GM19043 (cell line): ENCODE measurements around the gene SLC51A.
"Not testable (repeated sequence)": the region's sequence is repeated elsewhere in the genome, so short reads cannot be mapped to it uniquely, and the experiment has no call there.

ENCODE experiments used
- ATAC-seq: cut with Tn5 transposase; IDR thresholded peaks from one replicate; pipeline ENCODE4 v1.9.1; 2021; ENCODE audit warnings: low read depth; ENCODE audit not compliant: unreplicated experiment

SLC51A gene

DNA sequence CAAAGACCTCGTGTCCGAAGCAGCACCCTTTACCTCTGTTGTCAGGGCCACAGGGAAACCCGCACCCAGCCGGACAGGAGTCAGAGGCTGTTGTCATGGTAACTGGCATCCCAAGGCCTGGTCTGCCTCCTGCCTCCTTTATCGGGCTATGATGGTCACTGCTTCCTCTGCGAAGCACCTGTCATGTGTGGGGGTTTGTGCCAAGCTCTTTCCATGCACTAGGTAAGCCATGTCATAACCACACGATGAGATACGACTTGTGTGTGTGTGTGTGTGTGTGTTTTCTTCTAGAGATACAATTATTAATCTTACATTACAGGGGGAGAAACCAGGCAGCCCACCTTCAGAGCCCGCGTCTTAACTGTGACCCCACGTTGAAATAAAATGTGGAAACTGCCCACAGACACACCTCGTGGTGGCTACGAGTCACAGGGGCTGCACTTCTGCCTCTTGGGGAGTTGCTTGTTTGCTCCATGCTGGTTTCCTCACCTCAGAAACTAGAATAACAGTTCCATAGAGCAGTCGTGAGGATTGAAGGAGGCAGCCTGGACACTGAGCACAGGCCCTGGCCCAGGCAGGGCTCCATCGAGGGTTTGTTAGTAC is 23.1 kb upstream of the SLC51A start:
- no peak for ATAC-seq

DNA sequence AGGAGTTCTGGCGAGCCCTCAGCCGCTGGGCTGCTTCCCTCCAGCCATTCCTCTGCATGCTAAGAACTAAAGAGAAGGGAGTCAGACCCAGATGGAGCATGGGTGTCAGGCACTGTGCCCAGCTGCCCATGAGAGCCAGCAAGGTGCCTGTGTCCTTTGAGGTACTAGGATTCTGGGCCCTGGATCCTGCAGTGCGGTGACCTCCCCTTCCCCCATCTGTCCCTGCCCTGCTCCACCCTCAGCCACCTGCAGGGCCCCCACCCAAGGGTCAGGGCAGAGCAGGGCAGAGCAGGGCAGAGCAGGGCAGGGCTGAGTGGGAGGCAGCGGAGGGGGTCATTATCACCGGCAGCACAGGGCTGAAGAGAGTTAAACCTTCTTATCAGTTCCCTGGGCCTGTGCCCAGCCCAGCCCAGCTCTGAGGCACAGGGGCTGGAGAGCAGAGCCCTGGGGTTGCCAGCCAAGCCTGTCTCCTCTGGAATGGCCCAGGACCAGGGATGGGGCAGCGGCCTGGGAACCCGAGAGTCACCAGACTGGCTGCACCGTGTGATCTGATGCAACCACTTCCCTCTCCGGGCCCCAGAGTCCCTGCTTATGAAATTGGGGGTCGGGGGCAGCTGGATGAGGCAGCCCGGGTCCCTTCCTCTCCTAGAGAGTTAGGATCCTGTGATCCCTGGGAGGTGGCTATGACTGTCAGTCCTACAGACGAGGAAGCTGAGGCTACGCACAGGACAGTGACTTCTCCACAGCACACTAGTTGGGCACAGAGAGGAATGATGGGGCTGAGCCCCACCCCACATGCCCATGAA is 22.4 kb upstream of the SLC51A start:
- ATAC-seq: no peak

DNA sequence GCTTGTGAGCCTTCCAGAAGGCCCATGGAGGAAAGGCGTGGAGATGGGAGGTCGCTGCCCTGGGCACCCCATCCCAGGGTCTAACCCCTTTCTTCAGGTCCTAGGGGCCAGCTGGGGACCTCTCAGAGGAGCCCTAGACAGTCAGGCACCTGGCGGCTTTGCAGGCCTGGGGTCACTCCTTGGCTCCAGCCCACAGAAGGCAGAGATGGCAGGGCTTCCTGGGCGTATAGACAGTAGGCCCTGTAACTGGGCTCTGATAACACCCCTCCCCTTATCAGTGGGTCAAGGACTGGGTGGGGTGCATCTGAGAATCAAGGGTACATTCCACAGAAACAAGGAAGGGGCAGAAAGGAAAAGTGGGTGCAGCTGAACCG is 21.8 kb upstream of the SLC51A start:
- ATAC-seq: no peak

DNA sequence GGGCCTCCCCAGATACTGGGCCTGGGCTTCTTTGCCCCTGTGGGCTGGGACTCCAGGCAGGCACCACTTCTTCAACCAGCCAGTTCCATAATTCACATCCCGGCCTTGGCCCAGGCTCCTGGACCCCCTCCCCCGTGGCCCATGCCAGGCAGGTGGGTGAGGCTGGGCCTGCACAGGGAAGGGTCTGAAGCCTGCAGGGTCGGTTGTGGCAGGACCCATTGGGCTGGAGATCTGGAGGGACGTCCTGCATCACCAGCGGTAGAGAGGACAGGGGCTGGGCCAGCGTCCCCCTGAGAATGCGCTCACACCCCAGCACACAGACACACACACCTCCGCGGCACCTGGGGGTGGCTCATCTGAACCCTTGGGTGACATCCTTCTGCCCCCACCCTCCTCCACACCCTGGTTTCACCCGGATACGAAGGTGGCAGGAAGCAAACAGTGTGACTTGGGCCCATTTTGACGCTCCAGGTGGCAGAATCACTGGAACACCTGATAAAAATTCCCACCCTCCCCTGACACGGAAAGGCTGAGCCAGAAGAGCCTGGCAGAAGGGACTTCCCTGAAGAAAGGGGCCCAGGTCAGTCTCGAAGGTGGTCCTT is 20.6 kb upstream of the SLC51A start:
- ATAC-seq: no peak

DNA sequence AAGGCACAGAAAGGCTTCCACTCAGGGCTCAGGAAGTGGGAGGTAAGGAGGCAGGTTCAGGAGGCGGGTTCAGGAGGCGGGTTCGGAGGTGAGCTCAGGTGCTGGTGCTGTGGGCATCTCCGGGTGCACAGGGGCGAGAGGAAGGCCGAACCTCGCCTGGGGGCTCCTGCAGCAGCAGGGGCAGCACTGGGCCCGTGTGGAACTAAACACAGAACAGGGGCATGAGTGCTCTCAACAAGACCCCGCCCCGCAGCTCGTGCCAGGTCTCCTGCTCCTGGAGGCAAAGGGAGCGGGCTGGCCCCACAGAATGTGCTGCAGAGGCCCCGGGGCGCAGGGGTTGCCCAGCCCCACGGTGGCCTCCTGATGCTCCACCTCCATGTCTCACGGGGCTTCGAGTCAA is 18.8 kb upstream of the SLC51A start:
- ATAC-seq: no peak

DNA sequence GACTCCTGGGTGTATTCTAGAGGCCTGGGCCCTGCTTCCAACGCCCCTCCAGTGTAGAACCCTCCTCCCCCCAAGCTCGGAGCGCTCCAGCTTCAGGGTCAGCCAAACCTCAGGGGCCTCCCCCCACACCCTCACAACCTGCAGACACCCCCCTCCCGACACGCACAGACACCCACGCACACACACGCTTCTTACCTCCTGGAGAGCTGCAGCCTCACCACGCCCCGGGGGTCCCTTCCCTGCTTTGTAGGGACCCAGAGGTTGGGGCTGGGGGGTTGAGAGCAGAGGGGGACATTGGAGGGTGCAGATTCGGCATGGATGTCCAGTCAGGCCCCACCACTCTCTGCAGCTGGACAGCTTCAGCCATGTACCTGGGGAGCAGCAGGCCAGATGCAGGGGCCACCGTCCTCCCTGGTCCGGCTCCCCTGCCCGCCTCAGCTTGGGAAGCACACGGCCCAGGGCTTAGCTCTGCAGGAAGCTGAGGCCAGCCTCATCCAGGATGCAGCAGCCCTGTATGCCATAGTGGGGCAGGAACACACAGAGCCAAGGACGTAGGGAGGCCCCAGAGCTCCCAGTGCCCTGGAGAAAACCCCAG is 18.2 kb upstream of the SLC51A start:
- no peak for ATAC-seq

DNA sequence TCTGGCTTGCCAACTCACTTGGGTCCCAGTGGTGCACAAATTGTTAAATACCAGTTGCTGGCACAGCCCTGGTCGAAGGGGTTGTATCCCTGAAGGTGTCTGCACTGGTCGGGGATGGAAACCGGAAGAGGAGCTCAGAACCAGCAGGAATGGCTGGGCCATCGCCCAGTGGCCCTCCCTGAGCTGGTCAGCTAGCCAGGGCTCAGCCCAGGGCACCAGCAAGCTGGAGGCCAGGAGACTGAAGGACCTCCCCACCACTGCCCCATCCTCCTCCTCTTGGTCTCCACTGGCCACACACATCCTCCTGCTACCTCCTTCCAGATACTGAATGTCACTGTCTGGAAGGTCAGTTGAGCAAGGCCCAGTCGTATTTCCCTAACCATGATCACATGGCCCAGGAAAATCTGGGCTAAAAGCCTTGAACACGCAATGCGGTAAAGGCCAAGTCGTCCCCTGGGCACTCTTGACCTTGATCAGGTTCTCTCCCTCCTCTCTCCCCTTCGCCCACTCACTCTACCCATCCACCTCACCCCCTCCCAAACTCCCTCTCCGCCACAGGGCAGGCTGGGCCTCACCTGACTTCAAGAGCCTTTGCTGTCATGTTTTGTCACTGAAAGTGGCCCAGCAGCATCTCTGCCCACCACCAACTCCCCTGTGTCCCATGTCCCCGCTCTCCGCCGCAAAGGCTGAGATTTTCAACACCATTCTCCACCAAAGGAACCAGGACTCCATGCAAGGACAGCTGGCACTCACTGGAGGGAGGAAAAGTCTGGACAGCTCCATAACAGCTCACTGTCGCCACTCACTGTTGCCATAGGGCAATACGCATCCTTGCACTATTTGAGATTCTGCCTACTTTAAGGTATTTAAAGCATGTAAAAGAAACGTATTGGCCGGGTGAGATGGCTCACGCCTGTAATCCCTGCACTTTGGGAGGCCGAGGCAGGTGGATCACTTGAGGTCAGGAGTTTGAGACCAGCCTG is 17.3 kb upstream of the SLC51A start:
- ATAC-seq: no peak

DNA sequence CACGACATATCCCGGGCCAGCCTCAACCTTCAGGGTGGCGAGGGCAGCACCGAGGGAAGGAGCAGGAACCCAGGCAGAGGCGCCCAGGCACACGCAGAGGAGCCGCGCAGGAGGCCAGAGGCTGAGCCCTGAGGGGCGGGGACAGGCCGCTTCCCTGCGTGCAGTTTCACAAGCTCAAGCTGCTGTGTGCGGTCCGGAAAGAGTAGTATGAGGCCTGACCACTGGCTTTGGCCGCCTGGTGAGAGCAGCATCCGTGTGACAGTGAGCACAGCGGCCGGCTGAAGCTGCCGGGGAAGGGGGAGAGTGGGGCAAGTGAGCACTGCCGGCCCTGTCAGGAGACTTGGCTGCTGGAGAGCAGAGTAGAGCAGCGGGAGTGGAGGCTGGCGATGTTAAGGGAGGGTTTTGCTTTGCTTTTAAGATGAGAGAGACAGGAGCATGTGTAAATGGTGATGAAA is 13.8 kb upstream of the SLC51A start:
- ATAC-seq: no peak

DNA sequence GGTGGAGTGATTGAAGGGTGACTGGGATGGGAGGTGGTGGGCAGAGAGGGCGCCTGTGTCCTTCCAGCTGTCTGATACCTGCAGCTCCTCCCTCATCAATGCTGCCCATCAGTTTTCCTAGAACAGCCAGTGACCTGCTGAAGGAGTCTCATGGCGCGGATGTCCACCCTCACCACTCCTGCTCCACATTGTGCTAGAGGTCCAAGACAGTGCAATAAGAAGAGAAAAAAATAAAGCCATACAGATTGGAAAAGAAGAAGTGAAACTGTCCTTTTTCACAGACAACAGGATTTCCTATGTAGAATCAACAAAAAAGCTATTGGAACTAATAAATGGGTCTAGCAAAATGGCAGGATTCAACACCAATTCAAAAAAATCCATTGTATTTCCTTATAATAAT is 12.5 kb upstream of the SLC51A start:
- ATAC-seq: no peak

DNA sequence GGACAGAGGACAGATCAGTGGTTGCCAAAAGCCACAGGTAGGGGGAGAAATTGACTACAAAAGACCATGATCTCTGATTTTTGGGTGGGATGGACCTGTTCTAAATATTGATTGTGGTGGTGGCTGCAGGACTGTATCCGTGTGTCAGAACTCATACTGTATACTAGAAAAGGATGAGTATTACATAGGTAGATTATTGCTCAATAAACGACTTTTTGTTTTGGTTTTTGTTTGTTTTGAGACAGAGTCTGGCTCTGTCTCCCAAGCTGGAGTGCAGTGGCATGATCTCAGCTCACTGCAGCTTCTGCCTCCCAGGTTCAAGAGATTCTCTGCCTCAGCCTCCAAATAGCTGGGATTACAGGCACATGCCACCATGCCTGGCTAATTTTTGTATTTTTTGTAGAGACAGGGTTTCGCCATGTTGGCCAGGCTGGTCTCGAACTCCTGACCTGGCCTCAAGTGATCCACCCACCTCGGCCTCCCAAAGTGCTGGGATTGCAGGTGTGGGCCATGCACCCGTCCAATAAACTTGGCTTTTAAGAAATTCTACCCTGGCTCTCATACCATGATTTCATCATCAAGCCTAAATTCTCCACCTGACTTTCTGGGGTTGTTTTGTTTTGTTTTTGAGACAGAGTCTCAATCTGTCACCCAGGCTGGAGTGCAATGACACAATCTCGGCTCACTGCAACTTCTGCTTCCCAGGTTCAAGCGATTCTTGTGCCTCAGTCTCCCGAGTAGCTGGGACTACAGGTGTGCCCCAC is 10.7 kb upstream of the SLC51A start:
- ATAC-seq: not testable (repeated sequence)

DNA sequence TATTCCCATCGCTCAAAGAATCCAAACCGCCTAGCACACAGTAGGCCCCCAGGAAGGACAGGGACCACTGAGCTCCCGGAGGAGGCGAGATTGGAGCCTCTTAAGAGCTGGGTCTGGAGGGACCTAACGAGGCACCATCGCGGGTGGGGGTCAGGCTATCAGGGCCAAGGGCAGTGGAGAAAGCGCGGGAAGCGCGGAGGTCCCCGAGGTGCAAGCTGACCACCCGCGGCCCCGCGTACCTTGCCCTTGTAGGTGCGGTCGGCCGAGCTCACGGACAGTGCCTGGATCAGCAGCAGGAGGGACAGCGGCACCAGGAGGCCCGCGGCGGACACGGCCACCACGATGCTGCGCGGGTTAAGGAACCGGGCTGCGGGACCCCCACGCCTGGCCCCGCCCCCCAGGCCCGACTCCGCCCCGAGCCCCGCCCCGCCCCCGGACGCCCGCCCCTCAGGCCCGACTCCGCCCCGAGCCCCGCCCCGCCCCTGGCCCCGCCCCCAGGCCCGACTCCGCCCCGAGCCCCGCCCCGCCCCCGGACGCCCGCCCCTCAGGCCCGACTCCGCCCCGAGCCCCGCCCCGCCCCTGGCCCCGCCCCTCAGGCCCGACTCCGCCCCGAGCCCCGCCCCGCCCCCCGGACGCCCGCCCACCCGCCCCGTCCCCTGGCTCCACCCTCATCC is 9.0 kb upstream of the SLC51A start:
- ATAC-seq: no peak

DNA sequence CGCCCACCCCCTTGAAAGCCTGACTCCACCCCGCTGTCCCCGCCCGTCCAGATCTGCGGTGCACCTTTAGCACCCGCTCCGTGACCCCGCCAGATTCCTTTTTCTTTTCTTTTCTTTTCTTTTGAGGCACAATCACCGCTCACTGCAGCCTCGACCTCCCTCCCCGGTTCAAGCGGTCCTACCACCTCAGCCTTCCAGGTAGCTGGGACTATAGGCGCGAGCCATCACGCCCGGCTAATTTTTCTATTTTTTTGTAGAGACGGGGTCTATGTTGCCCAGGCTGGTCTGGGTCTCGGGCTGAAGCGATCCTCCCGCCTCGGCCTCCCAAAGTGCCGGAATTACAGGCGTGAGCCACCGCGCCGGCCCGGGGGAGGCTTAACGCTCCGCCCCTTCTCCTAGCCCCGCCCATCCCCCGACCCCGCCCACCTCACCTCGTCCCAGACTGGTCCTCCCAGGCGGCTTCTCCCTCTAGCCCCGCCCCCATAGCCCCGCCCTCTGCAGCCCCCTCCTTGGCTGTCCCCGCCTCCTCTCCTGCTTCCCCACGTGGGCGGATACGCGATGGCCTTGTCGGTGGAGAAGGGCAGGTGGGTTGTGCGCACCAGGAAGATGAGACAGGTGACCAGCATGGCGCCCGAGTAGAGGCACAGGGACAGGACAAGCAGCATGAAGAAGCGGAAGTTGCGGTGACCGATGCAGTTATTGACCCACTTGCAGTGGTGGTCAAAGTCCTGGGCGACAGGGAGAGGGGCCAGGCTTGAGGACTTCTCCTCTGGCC is 8.3 kb upstream of the SLC51A start:
- no peak for ATAC-seq

DNA sequence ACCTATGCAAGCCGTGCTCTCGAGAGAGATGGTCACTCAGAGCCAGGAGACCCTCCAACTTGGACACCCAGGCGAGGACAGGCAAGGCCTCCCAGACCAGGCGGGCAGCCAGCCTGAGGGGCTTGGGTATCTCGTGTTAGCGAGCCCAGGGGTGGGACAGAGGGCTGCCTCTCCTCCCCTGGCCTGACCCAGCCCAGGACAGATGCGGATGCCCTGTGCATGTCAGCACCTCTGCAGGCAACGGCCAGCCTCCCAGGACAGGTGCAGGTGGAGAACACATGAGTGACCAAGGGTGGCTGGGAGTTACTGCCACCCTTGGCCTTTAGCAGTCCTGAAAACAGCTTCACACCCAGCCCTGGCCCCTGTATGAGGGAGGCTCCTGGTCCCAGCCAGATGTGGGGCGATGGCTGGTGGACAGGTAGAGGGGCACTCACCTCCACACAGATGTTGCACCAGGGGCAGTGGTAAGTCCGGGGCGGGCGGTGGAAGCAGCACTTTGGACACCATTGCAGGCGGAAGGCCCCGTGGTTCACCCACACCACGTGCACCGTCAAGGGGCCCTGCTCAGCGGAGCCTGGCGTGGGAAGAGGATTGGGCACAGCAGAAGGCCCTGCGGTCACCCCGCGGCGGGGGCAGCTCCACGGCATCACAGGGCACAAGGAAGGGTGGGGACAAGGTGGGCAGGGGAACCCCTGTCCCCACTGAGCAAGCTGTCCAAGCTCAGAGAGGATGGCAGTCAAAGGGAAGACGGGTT is 7.2 kb upstream of the SLC51A start:
- no peak for ATAC-seq

DNA sequence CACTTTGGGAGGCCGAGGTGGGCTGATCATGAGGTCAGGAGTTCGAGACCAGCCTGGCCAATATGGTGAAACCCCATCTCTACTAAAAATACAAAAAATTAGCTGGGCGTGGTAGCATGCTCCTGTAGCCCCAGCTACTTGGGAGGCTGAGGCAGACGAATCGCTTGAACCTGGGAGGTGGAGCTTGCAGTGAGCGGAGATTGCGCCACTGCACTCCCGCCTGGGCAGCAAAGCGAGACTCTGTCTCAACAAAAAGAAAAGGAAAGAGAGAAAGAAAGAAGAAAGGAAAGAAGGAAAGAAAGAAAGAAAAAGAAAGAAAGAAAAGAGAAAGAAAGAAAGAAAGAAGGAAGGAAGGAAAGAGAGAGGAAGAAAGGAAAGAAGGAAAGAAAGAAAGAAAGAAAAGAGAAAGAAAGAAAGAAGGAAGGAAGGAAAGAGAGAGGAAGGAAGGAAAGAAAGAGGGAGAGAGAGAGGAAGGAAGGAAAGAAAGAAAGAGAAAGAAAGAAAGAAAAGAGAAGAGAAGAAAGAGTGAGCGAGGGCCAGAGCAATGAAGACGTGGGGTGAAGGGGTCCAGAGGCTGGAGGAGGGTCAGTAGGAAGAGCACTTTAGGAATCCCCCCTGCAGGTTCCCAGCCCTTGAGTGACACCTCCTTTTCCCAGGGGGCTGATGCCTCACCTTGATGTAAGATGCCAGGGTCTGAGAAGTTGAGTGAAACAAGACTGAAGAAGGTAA is 6.2 kb upstream of the SLC51A start:
- not testable (repeated sequence) for ATAC-seq

DNA sequence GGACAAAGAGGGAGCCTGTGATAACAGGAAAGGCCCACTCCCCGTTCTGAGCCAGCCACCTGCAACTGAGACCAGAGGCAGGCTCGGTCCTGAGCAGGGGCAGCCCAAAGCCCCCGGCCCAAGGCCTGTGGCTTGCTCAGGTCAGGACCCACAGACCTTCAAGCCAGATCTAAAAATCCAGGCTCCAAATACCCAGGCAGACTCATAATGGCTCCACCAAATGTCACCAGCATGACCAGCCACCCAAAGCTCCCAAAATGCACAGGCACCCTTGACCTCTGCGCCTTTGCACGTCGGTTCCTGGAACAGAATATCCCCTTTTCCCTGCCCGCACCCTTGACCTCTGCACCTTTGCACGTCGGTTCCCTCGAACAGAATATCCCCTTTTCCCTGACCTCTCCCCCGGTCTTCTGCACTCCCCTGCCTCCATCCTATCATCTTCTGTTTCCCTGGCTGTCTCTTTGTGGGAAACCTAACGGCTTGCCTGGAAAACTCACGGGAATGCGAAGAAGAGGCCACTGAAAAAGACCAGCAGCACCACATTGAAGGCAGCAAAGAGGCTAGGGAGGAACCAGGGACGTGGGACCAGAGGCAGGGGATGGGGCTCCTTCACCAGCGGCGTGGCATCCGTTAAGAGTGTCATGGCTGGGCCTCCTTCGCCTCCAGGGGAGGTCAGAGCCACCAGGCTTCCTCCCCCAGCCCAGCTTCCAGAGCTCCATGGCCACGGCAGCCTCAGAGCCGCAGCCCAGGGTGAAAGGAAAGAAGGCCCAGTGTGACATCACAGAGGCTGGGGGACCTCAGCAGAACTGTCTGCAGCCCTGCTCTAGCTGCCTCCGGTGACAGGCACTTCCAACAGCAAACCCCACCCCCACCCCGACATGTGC is 5.4 kb upstream of the SLC51A start, which contains the start of gene ZDHHC19:
TSS of gene ZDHHC19 (minus strand) at position 728 of the 884 bp plus-strand sequence. CDS start at position 643, 85 bp downstream.
- ATAC-seq: no peak
